OCI-LY7 (cell line): ENCODE measurements around the gene ZFP36L2.

Experiments used
- CTCF ChIP-seq: fragments of 200-600 bp; sonication (generic); conservative IDR thresholded peaks from 2 replicates; pipeline ENCODE4 v1.5.1; 2014; ENCODE audit warnings: mild to moderate bottlenecking, antibody characterized with exemption, low read length, moderate library complexity, mixed read lengths
- EZH2phosphoT487 ChIP-seq: fragments of 200-600 bp; sonication (generic); IDR thresholded peaks from 2 replicates; pipeline ENCODE4 v1.6.1; 2018; ENCODE audit warnings: low read depth, borderline replicate concordance, mild to moderate bottlenecking, mixed run types, antibody characterized with exemption, low read length, moderate library complexity, mixed read lengths

DNA sequence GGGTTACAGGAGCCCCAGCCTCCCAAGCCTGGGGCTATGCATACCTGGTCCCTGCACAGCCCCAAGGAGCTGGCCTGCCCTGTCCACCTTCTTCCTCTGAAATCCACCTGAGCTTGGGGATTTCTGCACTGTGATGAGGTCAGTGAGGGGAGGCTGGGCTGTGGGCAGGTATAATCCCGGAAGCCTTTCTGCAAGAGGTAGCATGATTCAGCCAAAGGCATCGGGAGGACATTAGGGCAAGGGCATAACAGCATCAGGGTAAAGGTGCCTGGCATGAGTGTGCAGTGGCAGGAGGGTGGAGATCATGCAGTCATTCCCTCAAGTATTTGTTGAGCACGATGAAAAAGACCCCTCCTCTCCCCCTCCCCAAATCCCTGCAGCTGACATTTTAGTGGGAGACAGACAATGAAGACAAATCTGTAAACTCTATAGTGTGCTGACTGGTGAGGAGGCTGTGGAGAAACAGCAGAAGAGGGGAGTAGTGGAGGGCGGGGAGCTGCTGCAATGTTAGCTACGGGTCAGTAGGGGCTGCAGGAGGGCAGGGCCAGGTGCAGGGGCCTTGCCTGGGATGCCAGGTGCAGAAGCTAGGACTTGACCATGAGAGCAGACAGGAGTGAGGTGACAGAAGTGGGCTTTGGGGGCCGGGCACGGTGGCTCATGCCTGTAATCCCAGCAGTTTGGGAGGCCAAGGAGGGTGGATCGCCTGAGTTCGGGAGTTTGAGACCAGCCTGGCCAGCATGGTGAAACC is 18.7 kb downstream of the ZFP36L2 start:
- TF ChIP-seq CTCF: no peak
- no peak for TF ChIP-seq EZH2phosphoT487
